HUDEP-2 (cell line): ENCODE results near the gene POU6F2.

Experiments
- DNase-seq, 76 experiments: peaks; one replicate each; lab custom pipeline; 2025; ENCODE audit not compliant: unreplicated experiment in 76 of 76; lab: John Stamatoyannopoulos, UW

POU6F2 gene

DNA sequence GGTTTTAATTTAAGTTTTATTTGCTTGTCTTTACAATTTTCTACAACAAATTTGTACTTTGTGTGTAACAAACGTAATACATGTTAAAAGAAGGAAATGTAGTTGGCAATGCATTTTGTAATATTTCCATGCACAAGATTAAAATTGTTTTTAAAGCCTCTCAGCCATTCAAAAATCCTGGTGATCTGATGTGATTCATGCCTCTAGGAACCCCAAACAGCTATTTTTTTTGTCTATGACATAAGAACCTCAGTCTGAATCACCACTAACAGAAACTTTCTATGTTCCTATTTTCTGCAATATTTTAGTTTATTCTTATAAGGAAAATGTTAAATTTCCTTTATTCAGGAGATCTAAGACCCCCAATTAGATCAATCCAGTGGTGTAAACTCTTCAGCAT lies 405.4 kb downstream of the POU6F2 start:
- DNase-seq = no peak

GRCh38 chr7:39384386-39384785 lies 406.7 kb downstream of the POU6F2 start:
- DNase-seq = no peak

GRCh38 chr7:39386718-39387117 lies 409.0 kb downstream of the POU6F2 start:
- DNase-seq = no peak

GRCh38 chr7:39392151-39392550 lies 414.4 kb downstream of the POU6F2 start:
- no peak for DNase-seq

- no peak for DNase-seq
Measured at GRCh38 chr7:39394105-39394680, 416.5 kb downstream of the POU6F2 start.

DNA sequence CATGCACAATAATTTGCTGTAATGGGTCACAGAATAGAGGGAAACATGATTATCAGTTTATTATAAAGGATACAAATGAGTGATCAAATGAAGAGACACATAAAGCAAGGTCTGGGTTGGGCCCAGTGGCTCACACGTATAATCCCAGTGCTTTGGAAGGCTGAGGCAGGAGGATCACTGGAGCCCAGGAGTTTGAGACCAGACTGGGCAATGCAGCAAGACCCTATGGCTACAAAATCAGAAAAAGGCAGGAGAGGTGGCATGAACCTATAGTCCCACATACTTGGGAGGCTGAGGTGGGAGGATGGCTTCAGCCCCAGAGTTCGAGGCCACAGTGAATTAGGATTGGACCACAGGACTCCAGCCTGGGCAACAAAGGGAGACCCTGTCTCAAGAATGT lies 421.7 kb downstream of the POU6F2 start:
- DNase-seq = no peak

DNA sequence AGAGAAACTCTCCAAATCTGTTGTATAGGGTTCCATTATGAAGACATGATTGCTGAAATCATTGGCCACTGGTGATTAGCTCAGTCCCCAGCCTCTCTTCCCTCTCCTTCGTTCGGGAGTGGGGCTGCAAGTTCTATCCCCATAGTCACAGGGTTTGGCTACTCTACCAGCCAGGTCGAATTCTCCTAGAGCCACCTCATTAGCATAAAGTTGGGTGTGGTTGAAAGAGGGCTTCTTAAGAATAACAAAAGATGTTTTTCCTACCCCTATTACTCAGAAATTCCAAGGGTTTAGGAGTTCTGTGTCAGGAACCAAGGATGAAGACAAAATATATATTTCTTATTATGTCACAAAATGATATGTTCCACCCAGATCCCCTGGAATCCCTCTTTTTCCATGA lies 422.3 kb downstream of the POU6F2 start:
- DNase-seq = no peak

- no peak for DNase-seq
Measured at GRCh38 chr7:39400836-39401235, 423.1 kb downstream of the POU6F2 start.

DNA sequence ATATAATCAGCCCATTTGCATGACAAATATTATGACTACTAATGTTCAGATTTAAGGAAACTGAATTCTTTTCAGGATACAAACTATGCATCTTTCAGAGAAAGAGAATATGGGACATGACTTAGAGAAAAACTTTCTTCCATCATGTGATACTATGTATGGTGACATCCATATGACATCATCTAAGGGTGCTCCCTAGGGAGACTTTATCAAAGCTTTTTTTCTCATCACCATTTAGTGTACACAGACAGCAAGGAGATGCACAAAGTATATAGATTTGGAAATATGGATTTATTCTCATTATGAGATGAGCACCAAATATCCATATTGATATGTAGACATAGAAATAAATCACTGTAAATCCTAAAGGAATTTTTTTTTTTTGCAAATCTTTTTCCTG lies 424.3 kb downstream of the POU6F2 start:
- no peak for DNase-seq

DNA sequence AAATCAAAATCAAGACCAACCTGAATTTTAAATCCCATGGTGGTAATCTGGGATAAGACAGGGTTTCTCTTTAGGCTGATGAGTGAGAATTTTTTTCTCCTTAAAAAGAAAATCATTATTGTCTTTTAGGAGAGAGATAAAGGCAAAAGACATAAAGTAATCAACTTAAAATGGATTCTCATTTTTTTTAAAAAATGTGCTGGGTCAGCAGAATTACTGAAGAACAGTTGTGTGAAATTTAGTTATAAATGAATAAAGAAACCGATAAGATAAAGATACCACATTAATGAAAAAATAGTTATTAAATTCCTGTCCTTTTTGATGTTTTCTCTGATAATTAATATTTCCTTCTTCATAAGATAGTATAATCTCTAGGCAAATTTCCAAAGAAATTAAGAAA lies 427.2 kb downstream of the POU6F2 start:
- DNase-seq = no peak

DNA sequence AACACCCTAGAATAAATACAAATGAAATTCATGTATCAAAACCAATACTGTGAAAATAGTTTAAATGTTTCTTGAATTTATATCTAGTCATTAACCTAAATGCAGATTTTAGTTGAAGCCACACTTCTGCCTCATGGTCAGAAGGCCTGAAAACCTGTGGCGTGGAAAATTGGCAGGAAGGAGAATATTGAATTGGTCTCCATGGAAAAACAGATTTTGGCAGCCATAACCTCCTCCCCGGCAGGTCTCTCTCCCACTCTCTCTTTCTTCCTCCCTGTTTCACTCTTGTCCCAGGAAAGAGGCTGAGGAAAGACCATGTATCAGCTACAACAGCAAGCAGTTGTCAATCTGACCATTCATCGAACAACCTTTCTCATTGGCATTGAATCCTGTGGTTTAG lies 427.9 kb downstream of the POU6F2 start:
- DNase-seq = no peak

DNA sequence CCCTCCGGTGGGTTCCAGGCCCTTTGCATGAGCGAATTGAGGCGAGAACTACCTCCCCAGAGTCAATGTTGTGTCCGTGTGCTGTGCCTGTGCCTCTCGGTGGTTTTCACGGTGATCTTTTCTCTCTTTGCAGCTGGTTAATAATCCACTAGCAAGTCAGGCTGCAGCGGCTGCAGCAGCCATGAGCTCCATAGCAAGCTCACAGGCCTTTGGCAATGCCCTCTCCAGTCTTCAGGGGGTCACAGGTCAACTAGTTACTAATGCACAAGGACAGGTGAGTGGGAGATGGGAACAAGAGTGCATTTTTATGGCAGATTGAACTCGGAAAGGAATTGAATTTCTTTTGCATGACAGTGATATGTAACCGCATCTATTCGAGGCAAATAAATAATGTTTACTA lies 428.8 kb downstream of the POU6F2 start:
- DNase-seq = no peak

GRCh38 chr7:39407137-39407536 lies 429.4 kb downstream of the POU6F2 start:
- no peak for DNase-seq

- DNase-seq = no peak
Measured at GRCh38 chr7:39407723-39408122, 430.0 kb downstream of the POU6F2 start.

GRCh38 chr7:39408906-39409305 lies 431.2 kb downstream of the POU6F2 start:
- DNase-seq = no peak

DNA sequence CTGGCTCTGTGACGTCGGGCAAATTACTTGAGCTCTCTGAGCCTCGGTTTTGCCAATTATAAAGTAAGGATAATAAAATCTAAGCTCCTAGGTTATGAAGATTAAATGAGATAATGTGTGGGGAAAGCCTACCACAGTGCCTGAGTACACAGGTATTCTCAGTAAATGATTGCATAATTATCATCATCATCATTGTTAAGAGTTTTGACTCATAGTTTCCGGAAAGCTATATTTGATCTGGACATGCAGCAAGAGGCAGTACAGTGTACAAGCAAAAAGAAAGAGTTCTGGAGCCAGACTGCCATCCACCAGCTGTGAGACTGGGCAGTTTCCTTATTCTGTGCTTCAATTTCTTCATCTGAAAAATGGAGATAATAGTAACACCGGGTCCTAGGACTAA lies 432.9 kb downstream of the POU6F2 start:
- DNase-seq = no peak

GRCh38 chr7:39413636-39414223 lies 436.0 kb downstream of the POU6F2 start:
- no peak for DNase-seq

DNA sequence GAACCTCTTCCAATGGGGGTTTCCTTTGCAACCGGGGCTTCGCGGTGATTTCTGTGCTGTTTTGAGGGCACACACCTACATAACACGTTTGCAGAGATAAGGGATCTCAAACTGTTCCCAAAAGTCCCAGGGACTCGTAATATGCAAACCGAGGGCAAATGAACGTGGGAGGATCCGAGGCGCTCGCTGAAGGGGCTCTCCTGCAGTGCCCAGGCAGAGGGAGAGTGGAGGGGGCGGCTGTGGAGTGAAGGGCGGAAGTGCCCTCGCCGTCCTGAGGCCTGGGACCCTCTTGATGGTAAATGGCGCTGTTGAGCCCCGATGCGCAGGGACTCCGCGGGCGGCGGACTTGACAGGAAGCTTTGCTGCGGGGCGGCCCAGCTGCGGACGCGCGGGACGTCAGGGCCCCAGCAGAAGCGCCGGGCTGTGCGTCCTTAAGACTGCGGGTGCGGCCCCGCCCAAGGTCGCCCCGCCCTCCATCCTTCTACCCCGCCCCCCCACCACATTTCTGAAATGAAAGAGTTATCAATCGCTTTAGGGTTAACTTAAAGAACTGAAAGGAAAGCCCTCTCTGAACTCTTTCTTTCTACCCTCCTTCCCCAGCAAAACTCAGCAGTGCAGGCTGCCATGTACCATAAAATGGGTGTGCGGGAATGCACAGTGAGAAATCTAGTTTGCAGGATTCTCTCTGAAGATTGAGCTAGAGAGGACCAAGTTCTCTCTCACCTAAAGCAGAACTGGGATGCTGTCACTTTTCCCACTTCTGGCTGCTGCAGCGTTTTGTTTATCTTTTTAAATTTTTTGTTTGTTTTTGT lies 436.7 kb downstream of the POU6F2 start:
- DNase-seq = peak in 4 of 76 experiments; percentile 9 to 20 (median 16)

GRCh38 chr7:39415091-39415787 lies 437.5 kb downstream of the POU6F2 start:
- DNase-seq = no peak

- DNase-seq = no peak
Measured at GRCh38 chr7:39416866-39417265, 439.2 kb downstream of the POU6F2 start.

DNA sequence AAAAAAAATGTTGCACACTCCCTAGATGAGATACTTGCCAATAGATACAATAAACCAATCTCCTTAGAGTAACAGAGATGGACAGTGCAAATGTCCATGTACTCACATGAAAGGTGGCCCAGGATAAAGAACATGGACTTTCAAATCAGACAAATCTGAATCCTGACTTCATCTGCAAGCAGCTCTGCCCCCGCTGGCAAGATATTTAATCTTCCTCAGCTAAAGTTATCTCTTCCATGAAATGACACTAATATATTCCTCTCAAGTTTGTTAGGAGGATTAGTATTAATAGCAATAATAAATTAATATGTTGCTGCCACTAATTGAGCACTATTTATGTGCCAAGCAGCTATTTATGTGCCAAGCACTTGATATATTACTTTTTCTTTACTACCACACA lies 439.9 kb downstream of the POU6F2 start:
- DNase-seq = no peak

DNA sequence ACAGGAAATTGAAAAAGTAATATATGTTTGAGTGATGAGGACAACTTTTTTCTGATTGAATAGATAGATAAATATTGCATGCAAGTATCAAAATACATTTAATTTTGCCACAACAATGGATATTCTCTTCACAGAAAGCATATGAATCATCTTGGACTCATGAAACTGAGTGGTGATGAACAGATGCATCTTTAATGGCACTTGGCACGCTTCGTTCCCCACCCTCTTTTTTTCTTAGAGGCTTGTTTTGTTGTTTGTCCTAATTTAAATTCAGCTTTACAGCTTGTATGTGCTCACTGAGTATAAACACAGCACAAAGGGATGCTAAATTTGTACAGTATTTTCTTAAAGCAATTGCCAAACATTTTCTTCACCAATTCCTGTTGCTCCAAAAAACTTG lies 443.5 kb downstream of the POU6F2 start:
- DNase-seq = no peak
